H9 (cell line): Measurements from ENCODE around the gene KTI12. TPM values are rescaled to one million over a fixed set of nuclear protein-coding genes. Genes with fewer than 3 reads are reported as not detected.

Experiments
- DNase-seq: peaks from one replicate; pipeline ENCODE4 v3.0.0-alpha.2; 2017
- H2AFZ ChIP-seq: one replicate; pipeline ENCODE4 v1.6.1; 2013; ENCODE audit warnings: mild to moderate bottlenecking, low read length, control low read depth, moderate library complexity
- H2AK5ac ChIP-seq: 2 replicates; pipeline ENCODE4 v1.6.1; 2013; ENCODE audit warnings: low read length, control low read depth, mixed read lengths; ENCODE audit not compliant: insufficient read length
- H2BK120ac ChIP-seq: one replicate; pipeline ENCODE4 v1.6.1; 2013; ENCODE audit warnings: low read depth, mild to moderate bottlenecking, low read length, control low read depth, inconsistent platforms; ENCODE audit not compliant: poor library complexity, severe bottlenecking
- H2BK12ac ChIP-seq: 2 replicates; pipeline ENCODE4 v1.6.1; 2013; ENCODE audit warnings: low read length, control low read depth, mixed read lengths, low read depth; ENCODE audit not compliant: insufficient read length
- H2BK15ac ChIP-seq: 2 replicates; pipeline ENCODE4 v1.6.1; 2013; ENCODE audit warnings: low read depth, low read length, control low read depth
- H2BK20ac ChIP-seq: one replicate; pipeline ENCODE4 v1.6.1; 2013; ENCODE audit warnings: low read depth, mild to moderate bottlenecking, low read length, control low read depth, inconsistent platforms; ENCODE audit not compliant: poor library complexity, severe bottlenecking
- H2BK5ac ChIP-seq: 2 replicates; pipeline ENCODE4 v1.6.1; 2013; ENCODE audit warnings: low read length, control low read depth, mixed read lengths; ENCODE audit not compliant: insufficient read length
- H3K14ac ChIP-seq: 2 replicates; pipeline ENCODE4 v1.6.1; 2013; ENCODE audit warnings: low read length, control low read depth; ENCODE audit not compliant: insufficient read depth
- H3K18ac ChIP-seq: 2 replicates; pipeline ENCODE4 v1.6.1; 2013; ENCODE audit warnings: low read depth, mild to moderate bottlenecking, mixed read lengths, low read length, control low read depth; ENCODE audit not compliant: insufficient read length
- H3K23ac ChIP-seq: 2 replicates; pipeline ENCODE4 v1.6.1; 2013; ENCODE audit warnings: low read length, control low read depth, mixed read lengths, low read depth; ENCODE audit not compliant: insufficient read length
- H3K23me2 ChIP-seq: 2 replicates; pipeline ENCODE4 v1.6.1; 2013; ENCODE audit warnings: low read depth, mild to moderate bottlenecking, mixed read lengths, low read length, control low read depth; ENCODE audit not compliant: insufficient read length, poor library complexity, severe bottlenecking
- H3K27ac ChIP-seq: 2 replicates; pipeline ENCODE4 v1.5.1; 2013; ENCODE audit warnings: low read length, control low read depth, mixed read lengths, low read depth; ENCODE audit not compliant: insufficient read length
- H3K27me3 ChIP-seq: 2 replicates; pipeline ENCODE4 v1.6.1; 2013; ENCODE audit warnings: low read length, control low read depth, inconsistent platforms; ENCODE audit not compliant: insufficient read depth
- H3K4ac ChIP-seq: 2 replicates; pipeline ENCODE4 v1.6.1; 2013; ENCODE audit warnings: low read depth, mild to moderate bottlenecking, control low read depth, inconsistent platforms, low read length, moderate library complexity
- H3K4me1 ChIP-seq: 2 replicates; pipeline ENCODE4 v1.6.1; 2013; ENCODE audit warnings: low read length, control low read depth, inconsistent platforms; ENCODE audit not compliant: insufficient read depth
- H3K4me2 ChIP-seq: 2 replicates; pipeline ENCODE4 v1.6.1; 2013; ENCODE audit warnings: low read length, control low read depth, mixed read lengths; ENCODE audit not compliant: insufficient read length, insufficient read depth
- H3K56ac ChIP-seq: 2 replicates; pipeline ENCODE4 v1.6.1; 2013; ENCODE audit warnings: low read depth, mild to moderate bottlenecking, mixed read lengths, low read length, control low read depth; ENCODE audit not compliant: insufficient read length
- H3K79me1 ChIP-seq: 2 replicates; pipeline ENCODE4 v1.6.1; 2013; ENCODE audit warnings: low read depth, mild to moderate bottlenecking, moderate library complexity, low read length, control low read depth, inconsistent platforms; ENCODE audit not compliant: insufficient read depth, poor library complexity, severe bottlenecking
- H3K79me2 ChIP-seq: 2 replicates; pipeline ENCODE4 v1.6.1; 2013; ENCODE audit warnings: low read length, control low read depth, inconsistent platforms; ENCODE audit not compliant: insufficient read depth
- H3K9ac ChIP-seq: 2 replicates; pipeline ENCODE4 v1.6.1; 2013; ENCODE audit warnings: low read length, control low read depth, mixed read lengths; ENCODE audit not compliant: insufficient read length; ENCODE audit errors: extremely low read depth
- H3K9me3 ChIP-seq: one replicate; pipeline ENCODE4 v1.6.1; 2013; ENCODE audit warnings: low read depth, low read length, inconsistent platforms; ENCODE audit not compliant: control insufficient read depth
- H3T11ph ChIP-seq: one replicate; pipeline ENCODE4 v1.6.1; 2013; ENCODE audit warnings: mild to moderate bottlenecking, low read length, control low read depth, inconsistent platforms
- H4K20me1 ChIP-seq: one replicate; pipeline ENCODE4 v1.6.1; 2013; ENCODE audit not compliant: control insufficient read depth, insufficient read length, insufficient read depth
- H4K5ac ChIP-seq: 2 replicates; pipeline ENCODE4 v1.6.1; 2013; ENCODE audit warnings: low read depth, mild to moderate bottlenecking, mixed read lengths, low read length, control low read depth; ENCODE audit not compliant: insufficient read length
- H4K8ac ChIP-seq: replicated peaks from 2 replicates; pipeline ENCODE4 v1.6.1; 2013; ENCODE audit warnings: low read length, control low read depth, mixed read lengths, low read depth; ENCODE audit not compliant: insufficient read length
- H4K91ac ChIP-seq: 2 replicates; pipeline ENCODE4 v1.6.1; 2013; ENCODE audit warnings: low read depth, mild to moderate bottlenecking, moderate library complexity, mixed read lengths, low read length, control low read depth; ENCODE audit not compliant: insufficient read length
- H3K27ac Mint-ChIP-seq, 3 experiments: 2 replicates in 2 of 3; 3 replicates in 1 of 3; pipeline ENCODE4 v1.8.0; 2020 to 2021; ENCODE audit warnings: mixed read lengths in 3 of 3, mild to moderate bottlenecking in 1 of 3, moderate library complexity in 1 of 3
- H3K27me3 Mint-ChIP-seq: 2 replicates; pipeline ENCODE4 v1.8.0; 2021; ENCODE audit warnings: low read depth, mild to moderate bottlenecking, moderate library complexity, mixed read lengths
- H3K36me3 Mint-ChIP-seq, 3 experiments: 2 replicates in 2 of 3; 3 replicates in 1 of 3; pipeline ENCODE4 v1.8.0; 2020 to 2021; ENCODE audit warnings: low read depth in 3 of 3, mixed read lengths in 3 of 3; ENCODE audit not compliant: insufficient read depth in 1 of 3
- H3K4me1 Mint-ChIP-seq, 2 experiments: 2 replicates each; pipeline ENCODE4 v1.8.0; 2020; ENCODE audit warnings: mixed read lengths in 2 of 2
- H3K4me3 Mint-ChIP-seq, 2 experiments: 2 replicates in 1 of 2; 3 replicates in 1 of 2; pipeline ENCODE4 v1.8.0; 2020 to 2021; ENCODE audit warnings: mild to moderate bottlenecking in 2 of 2, mixed read lengths in 2 of 2, moderate library complexity in 1 of 2
- H3K9me3 Mint-ChIP-seq, 2 experiments: 2 replicates in 1 of 2; 3 replicates in 1 of 2; pipeline ENCODE4 v1.8.0; 2020; ENCODE audit warnings: mild to moderate bottlenecking in 2 of 2, mixed read lengths in 2 of 2, moderate library complexity in 1 of 2
- WGBS: extraction: QIAGEN DNeasy Blood & Tissue Kit; methylation state at CpG from one replicate; pipeline ENCODE4 v1.1.7; 2013; ENCODE audit warnings: missing lambda C conversion rate, low lambda C conversion rate, mixed read lengths; ENCODE audit not compliant: insufficient read length; ENCODE audit errors: extremely low coverage; 5-methylcytosine and 5-hydroxymethylcytosine counted together
- total RNA-seq: library from RNA; stranded (reverse); gene quantifications from 2 replicates; pipeline ENCODE4 v1.2.1, GENCODE V29; 2021
- TF ChIP-seq, protein P1 (sequence below): fragments of 200-600 bp; sonication (generic); conservative IDR thresholded peaks from 3 replicates; pipeline ENCODE4 v1.8.0; 2021; ENCODE audit warnings: antibody characterized with exemption, mild to moderate bottlenecking

Gene KTI12
- total RNA-seq, 1 experiment from 2014 or later, result 16.7 TPM

DNA sequence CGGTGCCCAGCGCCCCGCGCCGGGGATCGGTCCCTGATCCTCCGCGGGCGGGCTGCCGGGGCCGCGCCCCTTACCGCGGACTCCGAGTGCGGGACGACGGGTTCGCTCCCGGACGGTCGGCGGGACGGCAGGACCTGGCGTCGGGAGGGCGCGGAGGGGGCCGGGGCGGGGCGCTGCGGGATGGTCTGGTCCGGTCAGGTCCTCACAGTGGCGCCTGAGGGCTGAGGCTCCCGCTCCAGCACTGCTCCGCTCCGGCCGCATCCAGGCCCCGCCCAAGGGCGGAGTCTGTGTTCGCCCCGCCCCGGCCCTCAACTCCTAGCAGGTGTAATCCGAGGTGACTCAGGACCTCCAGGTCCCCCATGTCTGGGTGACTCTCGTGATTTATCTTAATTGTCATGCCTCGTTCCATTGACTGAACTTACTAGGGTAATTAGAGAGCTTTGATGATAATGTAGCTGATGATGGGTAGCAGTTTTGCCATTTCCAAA is 43.1 kb downstream of the KTI12 start, which contains the start of gene RAB3B:
RAB3B (minus strand) TSS at position 223 of the 488 bp plus-strand sequence. CDS start 13,583 bp downstream, outside the sequence.
- Histone ChIP-seq H2BK120ac (no peak within 1 kb of the TSS), H3K4me1 (no peaks in the 10 kb centered on the region), H3T11ph (no peak within 1 kb of the TSS), H4K91ac (no peak within 1 kb of the TSS), H3K27me3 (no peaks in the 10 kb centered on the region), H3K23ac (no peak within 1 kb of the TSS), H3K79me2 (no peaks in the 10 kb centered on the region; the same call in 1 of the 2 replicates), H3K14ac (peak within 1 kb of the TSS; percentile 72), H3K9me3 (no peaks in the 10 kb centered on the region), H3K18ac (peak within 1 kb of the TSS; percentile 78), H4K5ac (no peak within 1 kb of the TSS), H3K23me2 (peaks cover 12% of the 10 kb centered on the region), H4K8ac (no peak within 1 kb of the TSS), H2AFZ (no peak within 1 kb of the TSS), H3K9ac (peak within 1 kb of the TSS; percentile 48), H3K4me2 (peak within 1 kb of the TSS; percentile 91), H3K56ac (no peak within 1 kb of the TSS), H2BK15ac (no peak within 1 kb of the TSS), H2AK5ac (no peak within 1 kb of the TSS), H3K4ac (no peak within 1 kb of the TSS), H2BK12ac (no peak within 1 kb of the TSS), H3K27ac (no peak within 1 kb of the TSS), H2BK5ac (no peak within 1 kb of the TSS), H3K79me1 (peaks cover 7% of the 10 kb centered on the region), H2BK20ac (no peak within 1 kb of the TSS), H4K20me1 (no peaks in the 10 kb centered on the region)
- DNase-seq, result peak; percentile 96
- peaks cover 4 to 17% (median 10%) of the 10 kb centered on the region in 3 experiments; a peak in 6 of 7 replicates for H3K36me3 Mint-ChIP-seq
- peaks cover 22% of the 10 kb centered on the region for H3K27me3 Mint-ChIP-seq
- H3K27ac Mint-ChIP-seq, result peak within 1 kb of the TSS in 1 of 3 experiments; percentile 95; a peak in 2 of 7 replicates
- TF ChIP-seq, protein P1, sequence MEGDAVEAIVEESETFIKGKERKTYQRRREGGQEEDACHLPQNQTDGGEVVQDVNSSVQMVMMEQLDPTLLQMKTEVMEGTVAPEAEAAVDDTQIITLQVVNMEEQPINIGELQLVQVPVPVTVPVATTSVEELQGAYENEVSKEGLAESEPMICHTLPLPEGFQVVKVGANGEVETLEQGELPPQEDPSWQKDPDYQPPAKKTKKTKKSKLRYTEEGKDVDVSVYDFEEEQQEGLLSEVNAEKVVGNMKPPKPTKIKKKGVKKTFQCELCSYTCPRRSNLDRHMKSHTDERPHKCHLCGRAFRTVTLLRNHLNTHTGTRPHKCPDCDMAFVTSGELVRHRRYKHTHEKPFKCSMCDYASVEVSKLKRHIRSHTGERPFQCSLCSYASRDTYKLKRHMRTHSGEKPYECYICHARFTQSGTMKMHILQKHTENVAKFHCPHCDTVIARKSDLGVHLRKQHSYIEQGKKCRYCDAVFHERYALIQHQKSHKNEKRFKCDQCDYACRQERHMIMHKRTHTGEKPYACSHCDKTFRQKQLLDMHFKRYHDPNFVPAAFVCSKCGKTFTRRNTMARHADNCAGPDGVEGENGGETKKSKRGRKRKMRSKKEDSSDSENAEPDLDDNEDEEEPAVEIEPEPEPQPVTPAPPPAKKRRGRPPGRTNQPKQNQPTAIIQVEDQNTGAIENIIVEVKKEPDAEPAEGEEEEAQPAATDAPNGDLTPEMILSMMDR, result no peak
- H3K9me3 Mint-ChIP-seq, result no peaks in the 10 kb centered on the region
- WGBS, result no CpG with 5 or more reads among the region's 46 CpGs
- peaks cover 28 to 31% of the 10 kb centered on the region in 2 experiments for H3K4me1 Mint-ChIP-seq
- peak within 1 kb of the TSS; percentile 81 to 93 for H3K4me3 Mint-ChIP-seq
